Anterior cingulate cortex (tissue), 58 donors: Measurements from ENCODE around the gene TJAP1.
"Not testable (repeated sequence)": the region's sequence is repeated elsewhere in the genome, so short reads cannot be mapped to it uniquely, and the experiment has no call there.

Experiments used
- DNase-seq, 58 donors: peaks; one replicate each; lab custom pipeline; 2025; lab: John Stamatoyannopoulos, UW

The TJAP1 gene

GRCh38 chr6:43451939-43452338 lies 25.4 kb upstream of the TJAP1 start:
- DNase-seq, result no peak

DNA sequence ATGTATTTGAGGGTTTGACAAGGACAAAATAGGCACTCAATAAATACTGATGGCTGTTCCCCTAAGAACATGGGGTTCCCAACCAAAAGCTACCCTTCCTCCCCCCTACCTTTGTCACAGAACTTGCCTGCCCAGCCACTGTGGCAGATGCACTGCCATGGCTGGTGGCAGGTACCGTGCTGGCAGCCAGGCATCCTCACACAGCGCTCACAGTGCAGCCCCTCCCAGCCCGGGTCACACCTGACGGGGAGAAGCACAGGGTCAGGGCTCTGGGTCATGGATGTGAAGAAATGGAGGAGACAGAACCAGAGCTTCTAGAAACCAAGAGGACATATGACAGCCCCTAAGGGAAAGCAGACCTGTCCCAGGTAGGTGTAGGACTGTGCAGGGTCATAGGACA lies 24.5 kb upstream of the TJAP1 start:
- DNase-seq, result no peak

GRCh38 chr6:43453831-43454230 lies 23.5 kb upstream of the TJAP1 start:
- no peak for DNase-seq

DNA sequence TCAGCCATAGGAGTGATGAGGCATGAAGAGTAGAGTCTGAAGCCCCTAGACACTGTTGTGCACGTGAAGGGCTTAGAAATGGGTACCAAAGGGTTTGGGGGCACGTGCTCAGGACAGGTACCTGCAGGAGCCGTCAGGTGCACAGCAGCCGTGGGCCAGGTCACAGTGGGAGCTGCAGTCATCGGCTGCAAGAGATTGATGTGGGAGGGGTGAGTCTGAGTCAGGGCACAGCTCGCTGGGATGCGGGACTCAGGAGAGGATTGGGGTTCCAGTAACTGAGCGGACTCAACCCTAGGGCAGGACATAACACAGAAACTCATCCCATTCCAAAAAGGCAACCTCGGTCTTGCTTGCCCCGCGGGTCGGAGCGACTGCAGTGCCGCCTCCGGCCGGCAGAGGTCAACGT lies 23.1 kb upstream of the TJAP1 start:
- DNase-seq, result peak in 23 of 58 donors; percentile 28 to 81 (median 69)

DNA sequence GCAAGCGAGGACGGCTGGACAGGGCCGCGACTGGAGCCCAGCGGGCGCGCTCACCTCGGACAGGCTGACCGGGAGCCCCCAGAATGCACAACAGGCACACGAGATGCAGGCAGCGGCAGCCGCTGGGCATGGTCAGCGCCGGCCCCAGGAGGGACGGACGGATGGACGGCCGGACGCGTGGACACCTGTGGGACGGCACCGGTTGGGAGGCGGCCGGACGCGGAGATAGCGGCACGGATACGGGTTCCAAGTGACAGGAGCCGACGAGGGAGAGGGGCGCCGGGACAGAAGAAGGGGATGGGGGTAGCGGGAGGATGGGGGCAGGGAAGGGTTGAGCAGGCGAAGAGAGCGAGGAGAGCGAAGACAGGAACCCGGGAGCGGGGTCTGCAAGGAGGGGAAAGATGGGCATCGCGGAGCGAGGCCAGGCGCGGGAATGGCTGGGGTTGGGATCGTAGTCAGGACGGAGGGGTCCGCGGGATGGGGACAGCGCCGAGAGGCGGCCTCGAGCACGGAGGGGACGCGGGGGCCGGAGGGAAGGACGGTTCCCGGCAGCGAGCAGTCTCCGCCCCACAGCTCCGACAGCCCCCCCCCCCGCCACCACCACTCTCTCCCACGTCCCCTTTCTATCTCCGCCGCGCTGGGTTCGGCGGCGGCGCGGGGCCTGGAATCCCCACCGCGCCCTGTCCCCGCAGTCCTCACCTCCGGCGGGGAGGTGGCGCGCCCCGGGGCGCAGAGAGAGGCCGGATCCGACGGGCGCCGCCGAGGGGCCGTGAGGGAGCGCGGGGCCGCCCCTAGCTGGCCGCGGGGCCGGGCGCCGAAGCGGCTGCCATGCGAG lies 22.5 kb upstream of the TJAP1 start:
- peak in 37 of 58 donors; percentile 11 to 83 (median 67) for DNase-seq

DNA sequence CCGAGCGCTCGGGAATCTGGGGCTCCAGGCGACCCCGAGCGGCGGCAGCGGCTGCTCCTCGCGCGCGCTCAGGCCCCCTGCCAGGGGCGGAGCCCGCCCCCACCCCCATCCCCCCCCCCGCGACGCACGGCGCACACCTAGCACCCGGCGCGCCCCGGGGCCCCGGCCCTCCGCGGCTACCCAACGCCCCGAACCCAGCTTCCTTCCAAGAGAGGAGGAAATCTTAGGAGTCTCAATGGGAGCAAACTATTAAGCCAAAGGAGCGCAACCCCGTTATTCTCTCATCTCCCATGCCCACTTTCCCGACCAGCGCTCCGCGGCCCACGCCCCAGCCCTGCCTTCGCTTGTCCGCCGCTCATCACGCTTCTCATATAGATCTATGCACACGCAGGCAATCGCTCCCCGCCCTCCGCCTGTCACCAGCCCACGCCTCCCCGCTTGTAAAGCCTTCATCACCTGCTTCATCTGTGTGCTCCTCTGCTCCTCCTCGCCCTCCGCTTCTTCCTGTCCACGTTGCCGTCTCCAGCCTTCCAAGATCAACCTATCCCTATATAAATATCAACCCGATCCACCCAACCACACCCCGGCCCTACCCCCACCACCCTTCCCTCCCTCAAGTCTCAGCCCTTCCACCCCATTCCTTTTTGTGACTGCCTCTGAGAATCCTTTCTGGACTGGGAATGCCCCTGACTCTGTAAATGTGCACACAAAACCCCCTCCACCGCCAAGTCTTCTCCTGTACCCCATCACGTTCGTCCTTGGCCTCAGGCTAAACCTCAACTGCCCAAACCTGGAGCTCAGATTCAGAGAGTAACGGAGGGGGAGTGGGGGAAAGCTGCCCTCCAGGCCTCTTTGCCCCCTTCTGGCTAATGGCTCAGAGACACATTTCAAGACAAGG lies 21.6 kb upstream of the TJAP1 start, which contains the start of gene DLK2:
Gene DLK2, minus strand, starts transcription at position 18 of the 898 bp plus-strand sequence. CDS start 723 bp downstream, outside the sequence.
- peak in 30 of 58 donors; percentile 9 to 67 (median 36) for DNase-seq

- DNase-seq, result no peak
Measured at GRCh38 chr6:43457643-43458042, 19.7 kb upstream of the TJAP1 start.

GRCh38 chr6:43458154-43458553 lies 19.2 kb upstream of the TJAP1 start:
- DNase-seq, result not testable (repeated sequence)

- DNase-seq, result no peak
Measured at GRCh38 chr6:43459535-43459934, 17.8 kb upstream of the TJAP1 start.

DNA sequence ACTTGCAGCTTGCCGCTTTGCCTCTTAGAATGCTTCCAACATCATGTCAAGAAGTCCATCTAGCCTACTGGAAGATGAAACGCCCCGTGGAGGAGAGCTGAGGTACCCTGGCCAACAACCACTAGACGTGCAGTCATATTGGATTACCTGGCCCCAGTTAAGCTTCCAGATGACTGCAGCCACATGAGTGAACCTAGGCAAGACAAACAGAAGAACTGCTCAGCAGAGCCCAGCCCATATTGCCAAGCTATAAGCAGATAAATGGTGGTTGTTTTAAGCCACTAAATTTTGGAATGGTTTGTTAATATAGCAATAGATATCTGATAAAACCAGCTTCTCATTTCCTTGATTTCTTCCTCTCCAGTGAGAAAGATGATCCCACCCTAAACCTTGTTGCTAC lies 17.3 kb upstream of the TJAP1 start:
- DNase-seq, result no peak

- DNase-seq, result no peak
Measured at GRCh38 chr6:43461936-43462335, 15.4 kb upstream of the TJAP1 start.

- DNase-seq, result no peak
Measured at GRCh38 chr6:43464337-43464736, 13.0 kb upstream of the TJAP1 start.

DNA sequence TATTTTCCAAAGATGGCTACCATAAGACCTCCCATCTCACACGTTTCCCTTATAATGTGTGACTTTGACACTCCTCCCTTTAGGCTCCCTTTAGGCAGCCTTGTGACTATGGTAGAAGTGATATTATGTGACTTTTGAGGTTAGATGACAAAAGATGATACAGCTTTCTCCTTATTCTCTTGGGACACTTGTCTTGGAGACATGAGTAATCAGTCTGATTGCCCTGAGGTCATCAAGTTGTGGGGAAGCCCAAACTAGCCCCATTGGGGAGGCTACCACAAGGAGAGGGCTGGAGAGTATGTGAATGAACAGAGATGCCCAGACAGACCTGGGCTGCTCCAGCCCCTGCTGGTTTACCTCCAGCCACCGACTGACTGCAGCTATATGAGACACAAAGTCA lies 11.4 kb upstream of the TJAP1 start:
- DNase-seq, result no peak

- not testable (repeated sequence) for DNase-seq
Measured at GRCh38 chr6:43467265-43467664, 10.1 kb upstream of the TJAP1 start.

DNA sequence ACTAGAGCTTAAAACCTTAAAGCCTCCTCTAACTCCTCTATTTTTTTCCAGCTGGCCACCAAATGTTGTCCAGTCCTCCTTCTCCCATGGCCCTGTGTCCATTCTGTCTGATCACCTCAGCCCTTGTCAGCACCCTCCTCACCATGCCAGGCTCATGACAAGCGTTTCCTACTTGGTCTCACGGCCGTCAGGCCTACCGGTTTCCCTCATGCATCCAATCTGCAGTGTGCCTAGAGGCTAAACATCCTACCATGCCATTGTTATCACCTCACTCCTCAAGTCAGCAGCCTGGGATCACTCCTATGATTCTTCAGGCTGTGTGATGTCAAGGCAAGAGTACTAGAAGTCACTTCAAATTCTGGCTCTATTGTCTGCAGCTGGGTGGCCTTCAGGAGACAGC lies 9.6 kb upstream of the TJAP1 start:
- no peak for DNase-seq

DNA sequence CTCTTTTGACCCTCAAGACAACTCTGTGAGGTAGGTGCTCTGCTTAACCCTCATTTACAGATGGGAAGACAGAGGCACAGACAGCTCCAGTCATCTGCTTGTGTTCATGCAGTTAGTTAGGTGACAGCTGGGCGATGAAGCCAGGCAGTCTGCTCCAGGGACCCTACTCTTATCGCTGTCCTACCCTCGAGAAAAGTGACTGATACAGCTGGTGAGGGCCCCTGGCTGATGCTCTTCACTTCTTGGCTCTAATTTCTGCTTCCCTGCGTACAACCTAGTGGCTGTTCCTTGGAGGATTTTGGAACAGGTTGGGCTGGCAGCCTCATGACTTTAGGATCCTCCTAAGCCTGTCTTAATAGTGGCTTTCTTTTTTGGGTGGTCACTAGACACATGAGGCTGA lies 9.1 kb upstream of the TJAP1 start:
- DNase-seq, result no peak

- no peak for DNase-seq
Measured at GRCh38 chr6:43468748-43469681, 8.4 kb upstream of the TJAP1 start.

GRCh38 chr6:43469947-43470346 lies 7.4 kb upstream of the TJAP1 start:
- DNase-seq, result no peak

GRCh38 chr6:43471399-43471798 lies 6.0 kb upstream of the TJAP1 start:
- DNase-seq, result no peak

DNA sequence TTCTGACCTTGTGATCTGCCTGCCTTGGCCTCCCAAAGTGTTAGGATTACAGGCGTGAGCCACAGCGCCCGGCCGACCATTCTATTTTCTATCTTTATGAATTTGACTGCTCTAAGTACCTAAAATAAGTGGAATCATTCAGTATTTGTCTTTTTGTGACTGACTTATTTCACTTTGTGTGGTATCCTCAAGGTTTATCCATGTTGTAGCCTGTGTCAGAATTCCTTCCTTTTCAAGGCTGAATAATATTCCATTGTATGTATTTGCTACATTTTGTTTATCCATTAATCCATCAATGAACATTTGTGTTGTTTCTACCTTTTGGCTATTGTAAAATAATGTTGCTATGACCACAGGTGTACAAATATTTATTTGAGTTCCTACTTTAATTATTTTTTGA lies 4.9 kb upstream of the TJAP1 start:
- no peak for DNase-seq
